Measurements from ENCODE around the gene RHOBTB3. TPM values are rescaled to one million over a fixed set of nuclear protein-coding genes. Genes with fewer than 3 reads are reported as not detected.

Gene RHOBTB3
- total RNA-seq, 2 donors from 2014 or later = 87.3 to 134 TPM

- intact Hi-C loops (cut with DNase I) = loop anchor here (5.0 kb wide), 4 partner anchors 50 to 90 kb away; partner anchors contain the start of genes GLRX and RFESD
- H3K36me3 ChIP-seq = no peaks in the 10 kb centered on the region
- WGBS = 1% methylated on average over 37 of the region's 64 CpGs
- DNase-seq (ENCODE audit: low spot score) = peak; percentile 29
- H3K4me1 ChIP-seq (replicated peaks) = peaks cover 6% of the 10 kb centered on the region
- TF ChIP-seq POLR2AphosphoS5 (IDR thresholded peaks at IDR 0.05) (peak; percentile 4), POLR2A (IDR thresholded peaks at IDR 0.05) (no peak)
- peak overlapping the region; percentile 95 to 97 for H3K27ac ChIP-seq
- peak overlapping the region; percentile 86 to 91 for H3K4me3 ChIP-seq
- H3K27me3 ChIP-seq (replicated peaks; ENCODE audit: insufficient read depth) = no peaks in the 10 kb centered on the region
- no peaks in the 10 kb centered on the region for H3K9me3 ChIP-seq
Observed at GRCh38 chr5:95731571-95732554, 727 bp downstream of the RHOBTB3 start.

GRCh38 chr5:95733107-95733665, 2.0 kb downstream of the RHOBTB3 start:
- intact Hi-C loops (cut with DNase I) = loop anchor here (5.0 kb wide), 4 partner anchors 49 to 89 kb away; partner anchors contain the start of genes GLRX and RFESD
- H3K4me1 ChIP-seq (replicated peaks) = peaks cover 6% of the 10 kb centered on the region
- H3K27me3 ChIP-seq (replicated peaks; ENCODE audit: insufficient read depth) = no peaks in the 10 kb centered on the region
- H3K27ac ChIP-seq = peak overlapping the region; percentile 95 to 97
- 52% methylated on average over 9 of the region's 9 CpGs for WGBS
- no peaks in the 10 kb centered on the region for H3K9me3 ChIP-seq
- peak overlapping the region; percentile 86 to 91 for H3K4me3 ChIP-seq
- no peaks in the 10 kb centered on the region for H3K36me3 ChIP-seq
- no peak for DNase-seq (ENCODE audit: low spot score)
- no peak for TF ChIP-seq CTCF (IDR thresholded peaks at IDR 0.05)
- TF ChIP-seq POLR2A (IDR thresholded peaks at IDR 0.05) = no peak
- TF ChIP-seq POLR2AphosphoS5 (IDR thresholded peaks at IDR 0.05) = no peak

DNA sequence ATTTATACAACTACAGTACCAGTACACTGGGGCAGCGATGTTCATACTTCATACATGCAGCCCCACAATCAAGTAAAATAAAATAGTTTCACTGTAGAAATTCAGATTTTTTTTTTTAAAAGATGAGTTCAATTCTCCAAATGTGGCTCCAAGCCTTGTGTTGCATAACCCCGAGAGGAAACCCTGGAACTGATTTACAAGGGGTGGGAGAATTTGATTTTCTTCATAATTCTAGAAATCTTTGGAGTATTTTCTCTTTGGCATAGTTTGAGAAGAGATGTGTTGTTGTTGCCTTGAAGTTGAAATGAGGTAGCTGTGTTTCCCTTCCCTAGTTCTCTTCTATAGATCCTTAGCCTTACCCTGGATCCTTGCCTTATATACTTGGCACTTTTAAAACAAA, 3.1 kb downstream of the RHOBTB3 start:
- WGBS = 48% methylated on average over 2 of the region's 2 CpGs
- Histone ChIP-seq H3K27me3 (replicated peaks; ENCODE audit: insufficient read depth) (no peaks in the 10 kb centered on the region), H3K9me3 (no peaks in the 10 kb centered on the region), H3K36me3 (no peaks in the 10 kb centered on the region), H3K4me1 (replicated peaks) (peaks cover 6% of the 10 kb centered on the region), H3K27ac (peak overlapping the region; percentile 95 to 97), H3K4me3 (peak overlapping the region in 1 of 2 donors; percentile 91)
- intact Hi-C loops (cut with DNase I) = loop anchor here (5.0 kb wide), 4 partner anchors 48 to 88 kb away; partner anchors contain the start of genes GLRX and RFESD
- TF ChIP-seq POLR2AphosphoS5 (IDR thresholded peaks at IDR 0.05) (no peak), POLR2A (IDR thresholded peaks at IDR 0.05) (no peak), CTCF (IDR thresholded peaks at IDR 0.05) (no peak)
- no peak for DNase-seq (ENCODE audit: low spot score)

DNA sequence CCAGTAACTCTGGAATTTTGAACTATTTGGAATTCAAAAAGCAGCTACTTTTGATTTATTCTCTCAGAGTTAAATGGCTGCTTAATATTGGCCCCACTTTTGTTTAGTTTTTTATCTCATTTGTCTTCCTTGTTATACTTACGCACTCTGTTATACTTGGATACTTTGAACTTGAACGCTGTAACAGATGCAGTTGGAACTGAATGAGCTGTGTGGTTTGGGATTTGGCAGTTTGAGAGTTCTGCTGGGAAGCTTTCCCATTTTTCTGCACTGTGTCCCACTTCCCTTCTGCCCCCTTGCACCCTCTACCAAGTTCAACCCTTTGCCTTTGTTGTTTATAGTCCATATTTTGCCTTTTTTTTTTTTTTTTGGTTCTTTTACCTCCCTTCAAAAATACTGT, 3.8 kb downstream of the RHOBTB3 start:
- no peaks in the 10 kb centered on the region for H3K9me3 ChIP-seq
- peak overlapping the region; percentile 95 to 97 for H3K27ac ChIP-seq
- peaks cover 6% of the 10 kb centered on the region for H3K4me1 ChIP-seq (replicated peaks)
- intact Hi-C loops (cut with DNase I) = loop anchor here (5.0 kb wide), 4 partner anchors 47 to 88 kb away; partner anchors contain the start of genes GLRX and RFESD
- H3K4me3 ChIP-seq = peak overlapping the region in 1 of 2 donors; percentile 91
- TF ChIP-seq POLR2A (IDR thresholded peaks at IDR 0.05) (no peak), POLR2AphosphoS5 (IDR thresholded peaks at IDR 0.05) (no peak), CTCF (IDR thresholded peaks at IDR 0.05) (no peak)
- 15% methylated on average over 2 of the region's 2 CpGs for WGBS
- no peaks in the 10 kb centered on the region for H3K36me3 ChIP-seq
- no peak for DNase-seq (ENCODE audit: low spot score)
- no peaks in the 10 kb centered on the region for H3K27me3 ChIP-seq (replicated peaks; ENCODE audit: insufficient read depth)

DNA sequence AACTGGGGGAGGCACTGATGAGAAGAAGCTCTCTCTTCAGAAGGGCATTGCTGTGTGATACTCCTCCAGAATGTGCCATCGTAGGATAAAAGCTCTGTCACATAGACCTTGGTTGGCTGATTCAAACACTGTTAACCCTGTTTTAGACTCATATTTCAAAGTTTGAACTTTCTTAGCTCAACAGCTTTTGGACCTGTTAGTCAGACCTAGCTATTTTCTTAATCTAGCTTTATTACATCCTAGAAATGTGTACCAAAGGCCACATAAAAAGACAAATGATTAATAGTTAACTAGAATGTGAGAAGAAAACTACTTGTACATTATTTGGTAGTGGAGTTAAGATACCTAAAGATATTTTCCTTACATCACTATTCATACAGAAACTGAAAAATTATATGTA, 4.3 kb downstream of the RHOBTB3 start:
- Histone ChIP-seq H3K36me3 (no peaks in the 10 kb centered on the region), H3K27ac (peak overlapping the region; percentile 95 to 97), H3K4me1 (replicated peaks) (peaks cover 6% of the 10 kb centered on the region), H3K4me3 (peak overlapping the region in 1 of 2 donors; percentile 91), H3K9me3 (no peaks in the 10 kb centered on the region), H3K27me3 (replicated peaks; ENCODE audit: insufficient read depth) (no peaks in the 10 kb centered on the region)
- 24% methylated on average over 1 of the region's 1 CpG for WGBS
- DNase-seq (ENCODE audit: low spot score) = no peak
- TF ChIP-seq POLR2A (IDR thresholded peaks at IDR 0.05) (no peak), POLR2AphosphoS5 (IDR thresholded peaks at IDR 0.05) (no peak), CTCF (IDR thresholded peaks at IDR 0.05) (no peak)
- intact Hi-C loops (cut with DNase I) = no loop called here

Data from prostate gland (tissue), 2 donors.